Activated naive CD4-positive, alpha-beta T cell treated with anti-CD3 and anti-CD28 coated beads for 36 hours (primary cell): ENCODE measurements around the gene MZF1. TPM values are rescaled to one million over a fixed set of nuclear protein-coding genes. Genes with fewer than 3 reads are reported as not detected.
A peak's percentile ranks its signal among the peaks of the same experiment; 100 is the strongest.
"Not testable (repeated sequence)": the region's sequence is repeated elsewhere in the genome, so short reads cannot be mapped to it uniquely, and the experiment has no call there.

Source experiments
- CTCF ChIA-PET: fragments of 350-600 bp; sonication (Branson Sonifier 250); formaldehyde crosslinking; loops from one replicate; lab custom pipeline; 2021; ENCODE audit warnings: antibody characterized with exemption; lab: Charles Lee
- DNase-seq: peaks from one replicate; pipeline ENCODE4 v3.0.0-alpha.2; 2020
- H3K27ac Mint-ChIP-seq: one replicate; pipeline ENCODE4 v1.8.0; 2021; ENCODE audit warnings: mild to moderate bottlenecking, mixed read lengths
- H3K27me3 Mint-ChIP-seq: one replicate; pipeline ENCODE4 v1.8.0; 2021; ENCODE audit warnings: low read depth, mixed read lengths
- H3K36me3 Mint-ChIP-seq: one replicate; pipeline ENCODE4 v1.8.0; 2021; ENCODE audit warnings: low read depth, mixed read lengths
- H3K4me1 Mint-ChIP-seq: one replicate; pipeline ENCODE4 v1.8.0; 2021; ENCODE audit warnings: low read depth, mixed read lengths
- H3K4me3 Mint-ChIP-seq: one replicate; pipeline ENCODE4 v1.8.0; 2021; ENCODE audit warnings: mild to moderate bottlenecking, moderate library complexity, mixed read lengths
- H3K9me3 Mint-ChIP-seq: one replicate; pipeline ENCODE4 v1.8.0; 2021; ENCODE audit warnings: mixed read lengths
- intact Hi-C: fragments of 100-400 bp; cut with micrococcal nuclease; formaldehyde crosslinking; loops from one replicate; pipeline ENCODE4 v1.15.1; 2023
- total RNA-seq, 2 experiments: library from RNA; stranded (reverse); gene quantifications; one replicate each; pipeline ENCODE4 v1.2.3, GENCODE V29; 2021

The MZF1 gene
- 10 to 100 TPM; 13.3 to 13.4 TPM for total RNA-seq

GRCh38 chr19:58572818-58573657 is at the start of gene MZF1:
Gene MZF1, minus strand, starts transcription at chr19:58573335. Its CDS starts 1,946 bp downstream, at chr19:58571389.
- peak; percentile 100 for DNase-seq
- no peaks in the 10 kb centered on the region for H3K9me3 Mint-ChIP-seq
- no peaks in the 10 kb centered on the region for H3K27me3 Mint-ChIP-seq
- peak within 1 kb of the TSS; percentile 96 for H3K4me3 Mint-ChIP-seq
- CTCF ChIA-PET, result interaction anchor here (2.0 kb wide), 1 partner anchor 8 kb away, joined by 4 read pairs; no protein-coding TSS in a partner anchor
- H3K36me3 Mint-ChIP-seq, result peaks cover 17% of the 10 kb centered on the region
- peaks cover 39% of the 10 kb centered on the region for H3K4me1 Mint-ChIP-seq
- H3K27ac Mint-ChIP-seq, result peak within 1 kb of the TSS; percentile 99
- intact Hi-C loops, result loop anchor here (1.0 kb wide), 10 partner anchors 8 to 295 kb away; partner anchors contain the start of genes CHMP2A, TRIM28, ZBTB45 and ZNF132

DNA sequence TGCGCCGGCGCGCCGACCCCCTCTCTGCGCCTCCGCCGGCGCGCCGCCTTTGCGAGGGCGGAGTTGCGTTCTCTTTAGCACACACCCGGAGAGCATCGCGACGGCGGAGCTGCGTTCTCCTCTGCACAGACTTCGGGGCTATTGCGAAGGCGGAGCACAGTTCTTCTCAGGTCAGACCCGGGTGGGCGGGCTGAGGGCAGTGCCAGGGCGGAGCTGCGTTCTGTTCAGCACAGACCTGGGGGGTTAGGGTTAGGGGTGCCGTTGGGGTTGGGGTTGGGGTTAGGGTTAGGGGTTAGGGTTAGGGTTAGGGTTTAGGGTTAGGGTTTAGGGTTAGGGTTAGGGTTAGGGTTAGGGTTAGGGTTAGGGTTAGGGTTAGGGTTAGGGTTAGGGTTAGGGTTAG is 34.1 kb upstream of the MZF1 start:
- H3K27me3 Mint-ChIP-seq, H3K4me3 Mint-ChIP-seq, H3K36me3 Mint-ChIP-seq, H3K27ac Mint-ChIP-seq, H3K9me3 Mint-ChIP-seq, CTCF ChIA-PET, intact Hi-C loops, DNase-seq, H3K4me1 Mint-ChIP-seq: not testable (repeated sequence)

DNA sequence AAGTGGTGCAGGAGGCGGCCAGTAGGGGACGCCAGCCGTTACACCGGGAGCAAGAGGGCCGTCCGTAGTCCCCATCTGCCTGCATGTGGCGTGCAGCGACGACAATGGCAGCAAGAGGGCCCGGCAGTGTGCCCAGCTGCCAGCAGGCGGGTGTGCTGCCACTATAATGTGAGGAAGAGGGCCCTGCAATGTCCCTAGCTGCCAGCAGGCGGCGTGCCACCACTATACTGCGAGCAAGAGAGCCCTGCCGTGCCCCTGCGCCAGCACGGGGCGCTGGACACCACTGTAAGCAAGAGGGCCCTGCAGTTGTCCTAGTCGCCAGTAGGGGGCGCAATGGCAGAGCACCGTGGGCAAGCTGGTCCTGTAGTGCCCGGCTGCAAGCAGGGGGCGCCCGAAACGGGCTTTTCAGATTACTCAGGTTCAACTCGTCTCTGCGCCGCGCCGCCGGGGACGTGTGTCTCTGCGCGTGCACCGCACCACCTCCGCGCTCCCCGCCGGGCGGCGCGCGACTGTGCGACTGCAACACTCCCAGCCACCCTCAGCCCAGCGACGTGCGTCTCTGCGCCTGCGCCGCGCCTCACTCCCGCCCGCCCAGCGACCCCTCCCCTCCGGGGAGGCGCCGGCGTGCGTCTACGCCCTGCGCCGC is 33.2 kb upstream of the MZF1 start:
- H3K9me3 Mint-ChIP-seq, H3K4me3 Mint-ChIP-seq, H3K36me3 Mint-ChIP-seq, CTCF ChIA-PET, intact Hi-C loops, H3K4me1 Mint-ChIP-seq, DNase-seq, H3K27ac Mint-ChIP-seq, H3K27me3 Mint-ChIP-seq: not testable (repeated sequence)

GRCh38 chr19:58586133-58586765 is 13.1 kb upstream of the MZF1 start:
- H3K9me3 Mint-ChIP-seq, result no peaks in the 10 kb centered on the region
- CTCF ChIA-PET, result no interaction called here
- H3K4me3 Mint-ChIP-seq, result no peak overlapping the region
- peaks cover 3% of the 10 kb centered on the region for H3K4me1 Mint-ChIP-seq
- intact Hi-C loops, result no loop called here
- DNase-seq, result no peak
- H3K36me3 Mint-ChIP-seq, result peaks cover 9% of the 10 kb centered on the region
- H3K27me3 Mint-ChIP-seq, result no peaks in the 10 kb centered on the region
- no peak overlapping the region for H3K27ac Mint-ChIP-seq

- peaks cover 7% of the 10 kb centered on the region for H3K4me1 Mint-ChIP-seq
- no peak overlapping the region for H3K4me3 Mint-ChIP-seq
- no peak overlapping the region for H3K27ac Mint-ChIP-seq
- H3K36me3 Mint-ChIP-seq, result peaks cover 10% of the 10 kb centered on the region
- H3K27me3 Mint-ChIP-seq, result no peaks in the 10 kb centered on the region
- intact Hi-C loops, result no loop called here
- no peaks in the 10 kb centered on the region for H3K9me3 Mint-ChIP-seq
- CTCF ChIA-PET, result no interaction called here
- no peak for DNase-seq
Measured at GRCh38 chr19:58585442-58586132, 12.5 kb upstream of the MZF1 start.

DNA sequence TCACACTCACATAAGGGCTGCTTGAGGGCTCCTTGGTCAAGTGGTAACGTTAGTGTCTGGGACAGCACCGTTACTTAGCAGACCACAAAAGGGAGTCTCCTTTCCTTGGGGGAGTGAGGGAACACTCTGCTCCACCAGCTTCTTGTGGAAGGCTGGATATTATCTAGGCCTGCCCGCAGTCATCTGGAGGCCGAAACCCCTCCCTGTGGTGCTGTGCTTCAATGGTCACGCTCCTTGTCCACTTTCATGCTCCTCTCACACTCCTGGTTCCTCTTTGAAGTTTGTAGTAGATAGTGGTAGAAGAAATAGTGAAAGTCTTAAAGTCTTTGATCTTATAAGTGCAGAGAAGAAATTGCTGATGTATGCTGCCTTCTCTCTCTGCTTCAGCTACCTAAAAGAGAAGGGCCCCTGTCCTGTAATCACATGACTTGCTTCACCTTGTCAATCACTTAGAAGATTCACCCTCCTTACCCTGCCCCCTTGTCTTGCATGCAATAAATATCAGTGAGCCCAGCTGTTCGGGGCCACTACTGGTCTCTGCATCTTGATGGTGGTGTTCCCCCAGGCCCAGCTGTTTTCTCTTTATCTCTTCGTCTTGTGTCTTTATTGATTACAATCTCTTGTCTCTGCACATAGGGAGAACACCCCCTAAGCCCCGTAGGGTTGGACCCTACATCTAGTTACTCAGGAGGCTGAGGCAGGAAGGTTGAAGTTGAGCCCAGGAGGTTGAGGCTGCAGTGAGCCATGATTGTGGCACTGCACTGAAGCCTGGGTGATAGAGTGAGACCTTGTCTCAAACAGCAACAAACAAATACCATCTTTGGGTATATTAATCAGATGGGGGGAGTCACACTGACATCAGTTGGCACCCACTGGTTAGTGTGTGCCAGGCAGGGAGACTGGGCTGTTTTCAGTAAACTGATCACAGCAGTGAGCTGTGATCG is 11.6 kb upstream of the MZF1 start:
- Mint-ChIP-seq H3K27me3 (no peaks in the 10 kb centered on the region), H3K4me1 (peaks cover 7% of the 10 kb centered on the region), H3K9me3 (no peaks in the 10 kb centered on the region), H3K4me3 (no peak overlapping the region), H3K27ac (no peak overlapping the region), H3K36me3 (peaks cover 10% of the 10 kb centered on the region)
- CTCF ChIA-PET, result no interaction called here
- intact Hi-C loops, result no loop called here
- no peak for DNase-seq

DNA sequence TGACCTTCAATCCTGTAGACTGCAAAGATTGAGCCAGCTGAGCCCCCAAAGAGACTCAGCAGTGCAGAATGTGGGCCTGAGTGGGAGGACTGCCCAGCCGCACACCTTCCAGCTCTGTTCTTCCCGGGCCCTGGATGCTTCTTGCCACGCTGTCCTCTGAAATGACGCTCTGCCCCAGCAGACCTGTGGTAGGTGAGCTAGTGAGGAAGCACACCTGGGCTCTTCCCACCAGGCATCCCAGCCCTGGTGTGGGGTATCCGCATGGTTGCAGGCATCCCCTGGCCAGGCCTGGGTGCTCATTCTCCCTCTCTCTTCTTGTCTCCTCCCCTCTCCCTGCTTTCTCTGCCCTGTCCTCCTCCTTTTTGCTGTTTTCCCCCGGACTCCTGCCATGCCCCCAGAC is 9.8 kb upstream of the MZF1 start:
- intact Hi-C loops, result no loop called here
- peaks cover 21% of the 10 kb centered on the region for H3K4me1 Mint-ChIP-seq
- no peak for DNase-seq
- CTCF ChIA-PET, result interaction anchor here (0.6 to 0.7 kb wide), 2 partner anchors 63 to 81 kb away, joined by 3 read pairs; no protein-coding TSS in a partner anchor
- H3K36me3 Mint-ChIP-seq, result peaks cover 10% of the 10 kb centered on the region
- H3K27ac Mint-ChIP-seq, result peak overlapping the region; percentile 8
- H3K4me3 Mint-ChIP-seq, result no peak overlapping the region
- no peaks in the 10 kb centered on the region for H3K9me3 Mint-ChIP-seq
- no peaks in the 10 kb centered on the region for H3K27me3 Mint-ChIP-seq

- Mint-ChIP-seq H3K4me1 (peaks cover 28% of the 10 kb centered on the region), H3K27me3 (no peaks in the 10 kb centered on the region), H3K4me3 (no peak overlapping the region), H3K27ac (peak overlapping the region; percentile 71), H3K36me3 (peaks cover 10% of the 10 kb centered on the region), H3K9me3 (no peaks in the 10 kb centered on the region)
- peak; percentile 98 for DNase-seq
- CTCF ChIA-PET, result interaction anchor here (0.6 to 2.3 kb wide), 15 partner anchors 10 to 726 kb away, joined by 3 to 52 read pairs (median 3); partner anchors contain the start of genes CHMP2A and ZBTB45
- intact Hi-C loops, result loop anchor here (1.0 kb wide), 3 partner anchors 8 to 67 kb away; partner anchors contain the start of genes MZF1 and ZBTB45
Measured at GRCh38 chr19:58581227-58582141, 8.3 kb upstream of the MZF1 start.

GRCh38 chr19:58579473-58580142 is 6.5 kb upstream of the MZF1 start:
- CTCF ChIA-PET, result interaction anchor here (0.7 to 2.4 kb wide), 4 partner anchors 60 to 317 kb away, joined by 3 to 10 read pairs (median 4); partner anchors contain the start of gene ZBTB45
- H3K4me3 Mint-ChIP-seq, result no peak overlapping the region
- DNase-seq, result no peak
- H3K9me3 Mint-ChIP-seq, result no peaks in the 10 kb centered on the region
- peaks cover 10% of the 10 kb centered on the region for H3K36me3 Mint-ChIP-seq
- peaks cover 35% of the 10 kb centered on the region for H3K4me1 Mint-ChIP-seq
- no peaks in the 10 kb centered on the region for H3K27me3 Mint-ChIP-seq
- intact Hi-C loops, result no loop called here
- H3K27ac Mint-ChIP-seq, result no peak overlapping the region
